Hematopoietic multipotent progenitor cell treated with erythropoietin and hydrocortisone succinate and interleukin-3 and kit ligand, for 4 days (in vitro differentiated cells): ENCODE data around the gene STC2.
"Not testable (repeated sequence)": the region's sequence is repeated elsewhere in the genome, so short reads cannot be mapped to it uniquely, and the experiment has no call there.

Experiments
- DNase-seq: peaks from one replicate; pipeline ENCODE4 v3.0.0-alpha.2; 2015

Gene STC2, protein sequence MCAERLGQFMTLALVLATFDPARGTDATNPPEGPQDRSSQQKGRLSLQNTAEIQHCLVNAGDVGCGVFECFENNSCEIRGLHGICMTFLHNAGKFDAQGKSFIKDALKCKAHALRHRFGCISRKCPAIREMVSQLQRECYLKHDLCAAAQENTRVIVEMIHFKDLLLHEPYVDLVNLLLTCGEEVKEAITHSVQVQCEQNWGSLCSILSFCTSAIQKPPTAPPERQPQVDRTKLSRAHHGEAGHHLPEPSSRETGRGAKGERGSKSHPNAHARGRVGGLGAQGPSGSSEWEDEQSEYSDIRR

DNA sequence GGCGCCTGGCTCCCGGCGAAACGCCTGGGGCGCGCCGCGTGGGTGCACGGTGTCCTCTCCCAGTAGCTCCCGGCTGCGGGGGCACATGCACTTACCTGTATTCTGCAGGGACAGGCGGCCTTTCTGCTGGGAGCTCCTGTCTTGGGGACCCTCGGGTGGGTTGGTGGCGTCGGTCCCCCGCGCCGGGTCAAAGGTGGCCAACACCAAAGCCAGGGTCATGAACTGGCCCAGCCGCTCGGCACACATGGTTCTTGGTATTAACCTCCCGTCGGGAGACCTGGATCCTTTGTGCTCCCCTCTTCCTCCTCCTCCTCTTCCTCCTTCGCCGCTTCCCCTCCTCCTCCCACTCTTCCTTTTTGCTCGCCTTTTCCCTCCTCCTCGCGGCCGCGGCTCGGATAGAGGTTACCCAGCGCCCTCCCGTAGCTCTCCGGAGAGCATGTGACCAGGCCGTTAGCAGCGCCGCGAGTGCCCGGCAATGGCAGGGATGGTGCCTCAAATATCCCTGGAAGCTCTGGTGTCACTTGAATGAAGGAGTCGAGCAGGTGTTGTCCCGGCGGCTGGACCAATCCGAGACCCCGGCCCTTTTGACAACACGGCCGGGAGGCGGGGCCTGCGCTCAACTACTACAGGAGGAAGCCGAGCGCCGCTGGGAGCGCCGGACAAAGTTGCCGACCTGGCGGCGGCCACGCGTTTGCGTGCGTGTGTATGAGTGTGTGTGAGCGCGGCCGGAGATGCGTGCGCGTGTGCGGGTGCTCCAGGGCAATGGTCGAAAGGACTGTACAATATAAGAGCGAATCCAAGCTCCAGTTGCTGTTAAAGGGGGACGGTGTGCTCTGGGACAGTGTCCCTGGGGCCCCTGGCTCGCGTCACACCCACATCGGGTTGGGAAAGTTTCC, at the start of gene STC2:
Gene STC2, minus strand, starts transcription at position 467 of the 896 bp plus-strand sequence. Its CDS starts 221 bp downstream, at position 246.
- peak; percentile 46 for DNase-seq

DNA sequence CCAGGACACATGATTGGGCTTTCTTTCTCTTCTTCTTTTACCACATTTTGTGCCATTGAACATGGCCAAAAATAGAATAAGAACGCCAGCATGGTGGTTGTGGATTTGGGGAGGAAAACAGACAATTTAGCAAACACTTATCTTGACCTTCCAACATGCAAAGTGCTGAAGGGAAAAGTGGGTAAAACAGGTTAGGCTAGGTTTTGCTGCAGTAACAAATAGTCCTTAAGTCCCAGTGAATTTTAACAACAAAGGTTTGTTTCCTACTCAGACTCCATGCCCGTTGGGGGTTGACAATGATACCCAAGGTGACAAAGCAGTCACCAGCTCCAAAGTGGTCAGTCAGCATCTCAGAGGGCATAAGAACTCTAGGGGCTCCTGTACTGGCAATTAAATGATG, 43.2 kb upstream of the STC2 start:
- no peak for DNase-seq

- not testable (repeated sequence) for DNase-seq
These were observed 35.2 kb upstream of the STC2 start for GRCh38 chr5:173363406-173363805.

DNA sequence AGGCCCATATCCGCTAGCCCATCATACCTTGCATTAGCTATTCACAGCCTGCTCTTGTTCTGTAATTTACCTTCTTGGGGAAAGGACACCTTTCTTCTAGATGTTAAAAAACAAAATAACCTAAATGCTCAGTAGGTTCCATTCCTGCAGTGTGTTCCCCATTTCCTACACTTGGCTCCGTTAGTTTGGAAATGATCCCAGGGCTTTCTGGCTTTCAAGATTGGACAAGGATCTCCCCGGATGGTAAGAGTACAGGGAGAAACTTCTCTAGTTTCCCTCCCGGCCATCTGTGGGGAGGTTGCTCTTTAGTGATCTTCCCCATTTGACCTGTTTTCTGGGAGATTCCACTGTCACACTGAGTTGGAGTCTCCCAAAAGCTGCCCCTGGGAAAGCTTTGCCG, 27.3 kb upstream of the STC2 start:
- no peak for DNase-seq

- DNase-seq: no peak
These were observed 26.4 kb upstream of the STC2 start for GRCh38 chr5:173354645-173355044.

- DNase-seq: no peak
These were observed 24.4 kb upstream of the STC2 start for GRCh38 chr5:173352366-173353349.

GRCh38 chr5:173342813-173343755, 14.9 kb upstream of the STC2 start:
- no peak for DNase-seq

DNA sequence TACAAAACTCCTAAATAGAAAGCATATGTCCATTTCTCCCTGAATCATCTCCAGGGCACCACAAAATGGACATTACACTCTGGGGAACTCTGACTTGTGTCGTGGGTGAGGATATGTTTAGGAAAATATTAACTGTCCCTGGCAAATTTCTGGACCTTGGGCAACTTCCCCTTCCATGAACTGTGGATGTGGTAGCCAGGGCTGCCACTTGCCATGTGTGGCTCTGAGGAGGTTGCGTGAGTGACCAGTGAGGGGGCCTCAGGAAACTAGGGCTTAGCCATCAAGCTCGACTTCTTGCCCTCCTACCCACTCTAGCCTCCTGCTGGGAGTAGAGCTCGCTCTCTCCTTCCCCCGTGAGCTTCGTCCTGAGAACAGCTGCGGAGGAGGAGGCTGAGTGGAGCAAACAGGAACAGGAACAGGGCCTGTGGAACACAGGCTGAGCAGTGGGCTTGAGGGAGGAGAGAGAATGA, 13.8 kb upstream of the STC2 start:
- DNase-seq: no peak

DNA sequence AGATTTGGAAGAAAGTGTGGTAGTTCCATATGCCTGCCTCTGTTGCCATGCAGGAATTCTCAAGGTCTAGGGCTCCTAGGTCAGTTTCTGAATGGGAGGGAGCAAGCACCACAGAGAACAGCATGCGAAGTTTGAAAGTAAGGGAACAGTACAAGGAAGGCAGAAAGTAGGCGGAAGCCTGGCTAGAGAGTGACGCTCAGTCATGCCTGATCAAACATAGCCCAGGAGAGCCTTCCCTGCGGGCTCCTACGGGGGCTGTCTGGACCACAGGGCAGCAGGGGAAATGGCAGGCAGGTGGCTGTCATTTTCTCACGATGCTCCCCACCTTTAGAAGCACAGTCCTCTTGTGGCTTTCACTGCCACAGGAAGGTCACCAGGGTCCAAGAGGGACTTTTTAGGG, 12.8 kb upstream of the STC2 start:
- no peak for DNase-seq

DNA sequence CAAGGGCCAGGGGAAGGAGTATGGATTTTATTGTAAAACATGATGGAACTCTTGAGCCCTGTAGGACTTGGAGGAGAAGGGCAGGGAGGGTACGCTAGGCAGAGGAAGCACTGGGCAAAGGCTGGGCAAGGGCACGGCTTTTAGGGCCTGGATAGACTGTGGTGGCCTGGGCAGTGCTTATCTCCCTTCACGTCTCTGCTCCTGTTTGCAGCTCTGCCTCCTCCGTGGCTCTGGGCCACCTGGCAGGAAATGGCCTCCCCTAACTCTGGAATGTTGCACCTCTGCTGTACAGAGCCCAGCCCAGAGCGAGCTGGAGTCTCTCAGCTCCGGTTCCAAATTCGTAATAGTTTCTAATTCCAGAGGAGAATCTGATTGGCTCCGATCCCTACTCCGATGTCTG, 12.2 kb upstream of the STC2 start:
- DNase-seq: no peak

DNA sequence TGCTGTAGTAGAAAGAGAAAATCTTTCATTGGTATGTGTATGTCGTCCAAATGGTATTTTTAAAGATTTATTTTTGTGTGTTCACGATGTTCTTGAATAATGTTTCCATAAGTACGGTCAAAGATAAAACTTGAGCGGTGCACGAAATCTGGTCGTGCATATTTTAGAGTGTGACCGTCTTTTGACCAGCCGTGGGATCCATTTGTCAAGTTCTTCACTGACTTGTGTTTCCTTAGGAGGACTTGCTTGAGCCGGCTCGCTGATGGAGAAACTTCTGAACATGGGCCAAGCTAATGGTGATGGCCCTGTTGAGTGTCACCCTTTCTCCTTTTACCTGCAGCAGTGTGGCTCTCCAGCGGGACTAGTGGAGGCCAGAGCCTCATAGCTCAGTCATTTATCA, 11.1 kb upstream of the STC2 start:
- DNase-seq: no peak

DNA sequence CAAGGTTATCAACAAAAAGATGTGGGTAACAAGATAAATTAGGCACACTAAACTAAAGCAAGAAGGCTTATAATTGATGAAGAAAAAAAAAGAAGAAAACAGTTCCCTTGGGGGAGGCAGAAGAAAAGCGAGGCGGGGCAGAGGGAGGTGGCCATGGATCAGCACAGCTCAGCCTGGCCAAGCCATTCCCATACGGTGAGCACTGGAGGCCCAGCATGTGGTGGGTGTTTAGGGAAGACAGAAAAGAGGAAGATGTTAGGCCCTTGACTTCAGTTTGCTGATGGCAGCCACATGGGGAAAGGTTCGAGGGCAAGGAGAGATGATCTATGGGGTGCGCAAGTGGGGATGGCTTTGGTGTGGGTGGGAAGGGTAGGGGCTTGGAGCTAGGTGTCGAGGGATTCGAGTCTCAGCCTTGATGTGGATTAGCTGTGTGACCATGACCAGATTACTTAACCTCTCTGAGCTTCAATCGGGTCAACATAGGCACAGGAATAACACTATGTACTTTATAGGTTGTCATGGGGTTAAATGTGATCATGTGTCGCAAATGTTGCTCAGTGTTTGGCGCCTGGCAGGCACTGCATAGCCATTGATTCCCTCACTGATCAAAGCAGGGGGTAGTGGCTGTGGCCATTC, 10.3 kb upstream of the STC2 start:
- DNase-seq: no peak

- no peak for DNase-seq
These were observed 6.6 kb upstream of the STC2 start for GRCh38 chr5:173334808-173335207.

DNA sequence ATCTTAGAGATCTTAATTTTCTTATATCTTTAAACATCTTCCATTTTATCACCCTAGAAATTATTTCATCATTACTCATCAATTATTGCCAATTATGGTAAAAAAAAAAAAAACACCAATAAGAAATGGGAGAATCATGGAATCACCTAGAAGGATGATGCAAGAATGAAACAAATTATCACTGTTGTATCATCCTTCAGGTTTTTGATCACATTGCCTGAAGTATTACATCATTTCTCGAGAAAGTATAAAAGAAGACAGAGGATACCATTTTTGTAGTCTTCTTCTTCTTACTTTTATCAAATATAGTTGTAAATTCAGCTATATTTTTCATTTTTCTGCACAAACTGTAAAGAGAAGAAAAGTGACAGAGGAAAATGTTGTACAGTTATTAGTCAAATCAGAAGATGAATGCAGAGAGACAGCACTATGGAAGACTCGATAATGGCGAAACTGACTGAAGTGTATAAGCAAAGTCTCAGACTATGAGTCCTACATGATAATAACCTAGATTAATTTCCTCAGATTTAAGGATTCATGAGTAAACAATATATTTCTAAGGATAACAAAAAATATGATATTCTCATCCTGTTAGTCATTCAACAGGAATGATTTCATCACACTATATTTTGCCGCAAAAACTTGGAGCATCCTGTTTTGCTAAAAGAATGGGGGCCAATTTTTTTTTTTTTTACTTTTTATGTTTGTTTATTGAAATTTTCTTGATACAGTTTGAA, 5.9 kb upstream of the STC2 start:
- no peak for DNase-seq

GRCh38 chr5:173331956-173332479, 3.8 kb upstream of the STC2 start:
- DNase-seq: peak; percentile 91

GRCh38 chr5:173331287-173331686, 3.1 kb upstream of the STC2 start:
- DNase-seq: no peak

DNA sequence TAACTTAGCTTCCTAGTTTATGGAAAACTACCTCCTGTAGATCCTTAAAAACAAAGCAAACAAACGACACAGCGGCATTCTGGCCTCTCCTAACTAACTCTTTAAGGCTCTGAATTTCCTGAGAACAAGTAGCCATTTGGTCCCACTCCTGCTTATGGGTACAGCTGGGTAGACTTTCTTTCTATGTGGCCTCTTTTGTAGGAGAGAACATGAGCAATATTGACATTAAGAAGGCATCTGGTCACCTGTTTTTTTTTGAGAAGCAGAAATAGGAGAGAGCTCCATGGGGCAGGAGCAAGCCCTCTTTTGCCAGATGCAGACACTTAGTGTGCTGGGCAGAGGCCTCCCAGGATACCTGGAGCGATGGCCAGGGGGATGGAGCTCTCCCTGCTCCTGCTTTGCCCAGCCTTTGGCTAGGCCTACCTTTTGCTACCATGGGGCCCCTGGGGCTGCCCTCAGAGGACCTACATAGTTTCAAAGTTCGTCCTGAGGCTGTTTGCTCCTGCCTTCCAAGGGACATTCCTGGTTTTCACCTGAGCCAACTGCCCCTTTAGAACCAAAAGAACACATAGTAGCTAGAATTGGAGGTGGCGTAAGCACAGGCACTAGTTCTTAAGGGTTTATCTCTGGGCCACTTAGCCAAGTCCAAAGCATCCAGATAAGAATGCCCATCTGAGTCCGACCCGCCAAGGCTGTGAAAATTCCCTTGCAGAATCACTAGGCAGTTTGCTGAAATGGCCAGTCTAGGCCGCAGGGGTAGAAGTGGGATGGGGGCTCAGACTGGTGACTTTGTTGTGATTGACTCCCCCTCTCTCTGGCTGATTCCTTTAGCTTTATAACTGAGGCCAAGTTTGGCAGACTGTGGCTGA, 2.4 kb upstream of the STC2 start:
- DNase-seq: no peak

DNA sequence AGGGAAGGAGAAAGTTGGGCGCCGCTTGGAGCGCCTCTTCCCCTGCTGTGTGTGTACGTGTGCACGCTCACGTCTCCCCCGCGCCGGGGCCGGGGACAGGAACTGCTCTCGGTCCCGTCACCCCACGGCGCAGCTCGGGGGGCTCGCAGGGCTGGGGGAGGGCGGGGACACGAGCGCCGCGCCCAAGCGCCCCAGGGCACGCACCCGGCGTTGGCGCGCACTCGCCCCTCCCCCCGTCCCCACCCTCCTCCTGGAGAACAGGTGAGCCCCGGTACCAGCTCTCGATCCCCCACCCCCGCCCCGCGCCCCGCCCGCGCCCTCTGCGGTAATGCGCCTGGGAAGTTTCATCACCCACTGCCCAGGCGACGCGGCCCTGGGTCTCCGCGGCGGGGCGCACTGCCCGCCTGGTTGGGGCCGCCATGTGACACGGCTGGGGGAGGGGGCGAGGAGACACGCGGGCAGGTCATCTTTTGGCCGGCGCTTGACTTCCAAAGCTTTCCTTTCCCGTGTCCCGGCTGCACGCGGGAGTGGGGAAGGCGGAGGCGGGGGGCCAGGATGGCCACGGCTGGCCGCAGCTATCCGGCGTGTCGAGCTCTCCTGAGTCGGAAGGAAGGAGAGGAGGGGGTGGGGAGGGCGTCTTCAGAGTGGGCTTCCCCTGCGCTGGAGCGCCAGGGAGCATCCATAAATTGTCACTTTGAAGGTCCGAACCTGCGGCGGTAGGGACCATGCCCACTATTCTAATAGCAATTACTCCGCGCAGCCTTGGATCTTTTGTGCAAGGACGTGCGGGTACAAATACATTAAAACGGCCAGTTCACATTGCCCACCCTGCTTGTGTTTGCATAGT, 1.5 kb upstream of the STC2 start:
- DNase-seq: no peak
